HG02642 (cell line): ENCODE results near the gene F11.
"Not testable (repeated sequence)": the region's sequence is repeated elsewhere in the genome, so short reads cannot be mapped to it uniquely, and the experiment has no call there.

Experiments used
- ATAC-seq: cut with Tn5 transposase; IDR thresholded peaks from one replicate; pipeline ENCODE4 v1.9.1; 2021; ENCODE audit warnings: mild to moderate bottlenecking; ENCODE audit not compliant: unreplicated experiment, poor library complexity

F11 gene

GRCh38 chr4:186265683-186266652 is at the start of gene F11:
TSS of gene F11 (plus strand) at chr4:186266189. CDS start at chr4:186267137, 948 bp downstream.
- no peak for ATAC-seq

- ATAC-seq = no peak
Measured at GRCh38 chr4:186216465-186217024, 49.4 kb upstream of the F11 start.

GRCh38 chr4:186217733-186218293 is 48.2 kb upstream of the F11 start:
- no peak for ATAC-seq

GRCh38 chr4:186221624-186222023 is 44.4 kb upstream of the F11 start:
- ATAC-seq = no peak

- no peak for ATAC-seq
Measured at GRCh38 chr4:186225848-186226247, 40.1 kb upstream of the F11 start.

- no peak for ATAC-seq
Measured at GRCh38 chr4:186226521-186227189, 39.3 kb upstream of the F11 start.

GRCh38 chr4:186227221-186227620 is 38.8 kb upstream of the F11 start, which contains the start of gene KLKB1:
TSS of gene KLKB1 (plus strand) at chr4:186227507. CDS start at chr4:186228196, 689 bp downstream.
- ATAC-seq = no peak

GRCh38 chr4:186227744-186228513 is 38.1 kb upstream of the F11 start:
- no peak for ATAC-seq

- ATAC-seq = no peak
Measured at GRCh38 chr4:186228514-186228894, 37.5 kb upstream of the F11 start.

GRCh38 chr4:186234367-186234766 is 31.6 kb upstream of the F11 start:
- no peak for ATAC-seq

- no peak for ATAC-seq
Measured at GRCh38 chr4:186236126-186236525, 29.9 kb upstream of the F11 start.

- no peak for ATAC-seq
Measured at GRCh38 chr4:186240452-186240847, 25.5 kb upstream of the F11 start.

GRCh38 chr4:186240848-186241491 is 25.0 kb upstream of the F11 start:
- ATAC-seq = no peak

- no peak for ATAC-seq
Measured at GRCh38 chr4:186241616-186242015, 24.4 kb upstream of the F11 start.

- ATAC-seq = not testable (repeated sequence)
Measured at GRCh38 chr4:186242031-186242430, 24.0 kb upstream of the F11 start.

- no peak for ATAC-seq
Measured at GRCh38 chr4:186243331-186243730, 22.7 kb upstream of the F11 start.

- ATAC-seq = no peak
Measured at GRCh38 chr4:186244835-186245234, 21.2 kb upstream of the F11 start.

- ATAC-seq = not testable (repeated sequence)
Measured at GRCh38 chr4:186247062-186247752, 18.8 kb upstream of the F11 start.

- ATAC-seq = no peak
Measured at GRCh38 chr4:186248643-186249042, 17.3 kb upstream of the F11 start.
